Activated T-cell treated with anti-CD3 and anti-CD28 coated beads for 48 hours (primary cell): ENCODE data around the gene KIF16B.

ENCODE experiments used
- DNase-seq: peaks from one replicate; pipeline ENCODE4 v3.0.0-alpha.2; 2020; ENCODE audit warnings: low read depth

Gene KIF16B

GRCh38 chr20:16394784-16395183, 178.5 kb downstream of the KIF16B start:
- DNase-seq: no peak

GRCh38 chr20:16393836-16394235, 179.4 kb downstream of the KIF16B start:
- no peak for DNase-seq

DNA sequence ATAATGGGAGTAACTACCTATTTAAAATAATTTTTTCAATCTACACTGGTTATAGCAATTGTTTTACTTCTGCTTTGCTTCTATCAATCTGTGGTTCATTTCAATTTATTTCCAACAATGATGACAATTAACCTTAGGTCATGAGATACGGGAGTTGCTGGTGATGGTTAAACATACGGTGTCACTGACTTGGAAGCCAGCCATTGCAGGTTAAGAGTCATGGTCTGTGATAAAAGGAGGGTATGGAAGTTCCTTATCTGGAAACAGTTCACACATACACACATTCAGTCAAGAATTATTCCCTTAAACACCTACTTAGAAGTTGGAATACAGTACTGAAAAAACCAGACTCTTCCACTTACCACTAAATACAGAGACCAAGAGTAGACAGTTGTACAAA, 180.0 kb downstream of the KIF16B start:
- DNase-seq: no peak

DNA sequence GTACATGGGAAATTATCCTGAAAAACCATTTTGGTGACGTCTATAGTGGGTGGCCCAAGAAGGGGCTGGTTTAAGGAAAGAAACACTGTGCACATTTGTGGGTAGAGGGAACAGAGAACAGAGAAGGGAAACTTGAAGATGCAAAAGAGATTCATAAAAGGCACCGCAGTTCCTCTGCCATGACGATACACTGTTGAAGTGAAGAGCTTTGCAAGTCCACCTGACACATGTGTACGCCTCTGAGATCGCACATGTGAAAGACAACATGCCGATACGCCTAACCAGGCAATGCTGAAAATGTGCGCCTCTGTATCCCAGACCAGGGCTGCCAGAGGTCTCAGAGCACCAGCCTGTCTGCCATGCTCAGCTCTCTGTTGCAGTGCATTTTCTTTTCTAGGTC, 180.9 kb downstream of the KIF16B start:
- DNase-seq: no peak

DNA sequence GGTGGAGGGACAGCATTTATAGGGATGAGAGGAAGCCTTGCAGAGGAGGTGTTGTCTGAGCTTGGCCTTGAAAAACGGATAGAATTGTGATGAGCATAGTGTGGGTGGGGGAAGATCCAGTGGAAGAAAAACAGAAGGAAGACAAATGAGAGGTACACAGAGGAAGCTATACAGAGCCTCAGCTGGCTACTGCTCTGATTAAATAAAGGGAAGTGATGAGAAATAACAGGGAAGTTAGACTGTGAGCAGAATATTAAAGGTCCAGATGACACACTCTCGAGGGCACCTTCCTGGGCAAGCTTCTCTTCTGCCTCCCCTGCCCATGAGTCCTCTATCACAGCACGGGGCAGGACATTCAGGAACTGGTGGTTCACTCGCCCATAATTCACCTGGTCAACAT, 182.3 kb downstream of the KIF16B start:
- no peak for DNase-seq

GRCh38 chr20:16388731-16389130, 184.5 kb downstream of the KIF16B start:
- no peak for DNase-seq

DNA sequence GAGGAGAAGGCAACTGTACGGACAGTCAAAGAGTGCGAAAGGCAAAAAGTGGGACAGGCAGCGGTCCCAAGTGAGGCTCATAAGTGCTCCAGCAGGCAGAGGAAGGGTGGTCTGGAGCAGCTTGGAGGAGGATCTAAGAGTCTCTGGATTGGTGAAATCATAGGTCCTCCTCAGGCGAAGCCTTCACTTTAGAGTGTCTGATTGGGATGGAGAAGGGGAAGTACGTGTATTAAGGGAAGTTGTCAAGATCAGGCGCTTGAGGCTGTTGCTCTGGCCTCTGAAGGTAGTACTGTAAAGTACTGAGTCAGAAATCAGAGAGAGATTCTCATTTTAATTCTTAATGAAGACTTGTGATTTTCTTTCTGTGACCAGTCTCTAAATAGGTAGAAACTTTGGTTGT, 185.6 kb downstream of the KIF16B start:
- no peak for DNase-seq

DNA sequence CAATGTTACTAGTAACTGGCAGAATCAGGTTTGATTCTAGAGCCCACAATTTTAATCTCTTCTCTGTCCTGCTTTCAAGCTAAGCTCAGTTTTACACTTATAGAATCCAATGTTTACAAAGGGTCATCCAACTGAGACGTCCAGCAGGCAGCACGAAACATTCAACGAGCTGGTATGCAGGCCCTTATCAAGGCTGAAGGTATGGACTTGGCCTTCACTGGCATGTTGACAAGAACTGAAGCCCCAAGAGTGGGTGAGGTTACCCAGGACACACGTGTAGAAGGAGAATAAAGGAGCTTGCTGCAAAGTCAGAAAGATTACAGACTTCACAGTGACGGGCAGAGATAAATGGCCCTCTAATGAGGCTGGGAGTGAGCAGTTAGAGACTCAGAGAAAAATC, 187.4 kb downstream of the KIF16B start:
- no peak for DNase-seq

DNA sequence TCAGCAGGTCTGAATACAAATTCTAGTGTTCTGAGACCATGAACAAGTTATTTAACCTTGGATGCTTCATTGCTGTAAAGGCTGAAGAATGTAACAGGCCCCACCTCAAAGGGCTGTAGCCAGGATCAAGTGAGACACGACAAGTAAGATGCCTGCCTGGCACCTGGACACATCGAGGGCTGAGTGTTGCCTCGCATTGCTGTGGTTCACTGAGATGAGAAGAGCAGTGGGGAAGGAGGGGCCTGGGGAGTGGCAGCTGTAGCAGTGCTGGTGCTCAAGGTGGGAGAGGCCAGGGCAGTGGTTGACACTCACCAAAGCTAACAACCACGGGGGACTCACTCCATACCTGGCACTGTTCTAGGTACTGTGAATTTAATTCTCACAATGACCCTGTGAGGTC, 187.8 kb downstream of the KIF16B start:
- DNase-seq: no peak

DNA sequence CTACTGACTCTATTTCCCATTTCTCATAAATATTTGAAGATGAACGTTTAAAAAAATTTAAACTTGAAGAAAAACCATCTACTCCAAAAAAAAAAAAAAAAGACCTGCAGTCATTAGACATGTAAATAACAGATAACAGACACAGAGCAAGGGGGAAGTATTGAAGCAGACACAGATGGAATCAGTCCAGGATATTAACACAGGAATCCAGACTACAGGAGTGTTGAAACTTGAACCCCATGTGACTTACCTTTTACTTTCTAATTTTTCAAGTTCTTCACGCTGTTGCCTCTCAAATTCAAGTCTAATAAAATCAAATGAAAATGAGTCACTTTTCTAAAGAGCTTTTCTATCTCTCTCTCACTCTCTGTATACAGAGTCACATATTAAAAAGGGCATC, 191.8 kb downstream of the KIF16B start:
- no peak for DNase-seq

DNA sequence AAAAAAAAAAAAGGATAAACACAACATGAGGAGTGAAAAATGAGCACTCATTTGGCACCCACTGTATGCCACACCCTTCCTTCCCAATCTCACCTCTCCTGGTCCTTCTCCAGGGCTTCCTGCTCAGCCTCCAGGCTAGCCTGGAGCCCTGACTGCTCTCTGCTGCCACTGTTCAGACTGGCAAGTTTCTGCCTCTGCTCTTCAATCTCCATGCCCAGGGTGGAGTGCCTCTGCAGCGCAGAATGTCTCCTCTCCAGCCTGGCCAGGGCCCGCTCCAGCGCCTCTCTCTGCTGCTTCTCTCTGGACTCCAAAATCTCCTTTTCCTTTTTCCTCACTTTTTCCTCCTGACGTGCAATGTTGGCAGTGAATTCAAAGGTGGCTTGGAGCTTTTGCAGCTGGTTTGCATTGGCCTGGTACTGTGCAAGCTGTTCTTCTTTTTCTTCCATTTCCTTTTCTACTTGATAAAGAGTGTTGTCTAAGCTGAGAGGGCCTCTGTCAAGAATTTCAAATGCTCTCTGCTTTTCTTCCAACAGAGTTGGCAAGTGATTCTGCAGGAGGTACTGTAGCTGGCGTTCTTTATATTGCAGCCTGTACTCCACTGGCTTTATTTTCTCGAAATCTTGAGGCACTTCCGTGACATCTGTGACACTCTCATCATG, 194.4 kb downstream of the KIF16B start:
- no peak for DNase-seq

- DNase-seq: no peak
Observed at GRCh38 chr20:16378122-16378521, 195.1 kb downstream of the KIF16B start.

- DNase-seq: no peak
Observed at GRCh38 chr20:16369441-16369840, 203.8 kb downstream of the KIF16B start.

- no peak for DNase-seq
Observed at GRCh38 chr20:16368645-16369292, 204.5 kb downstream of the KIF16B start.

- no peak for DNase-seq
Observed at GRCh38 chr20:16367948-16368560, 205.2 kb downstream of the KIF16B start.

- no peak for DNase-seq
Observed at GRCh38 chr20:16366529-16366928, 206.7 kb downstream of the KIF16B start.

- no peak for DNase-seq
Observed at GRCh38 chr20:16364320-16364687, 208.9 kb downstream of the KIF16B start.

GRCh38 chr20:16363506-16364319, 209.5 kb downstream of the KIF16B start:
- DNase-seq: no peak

DNA sequence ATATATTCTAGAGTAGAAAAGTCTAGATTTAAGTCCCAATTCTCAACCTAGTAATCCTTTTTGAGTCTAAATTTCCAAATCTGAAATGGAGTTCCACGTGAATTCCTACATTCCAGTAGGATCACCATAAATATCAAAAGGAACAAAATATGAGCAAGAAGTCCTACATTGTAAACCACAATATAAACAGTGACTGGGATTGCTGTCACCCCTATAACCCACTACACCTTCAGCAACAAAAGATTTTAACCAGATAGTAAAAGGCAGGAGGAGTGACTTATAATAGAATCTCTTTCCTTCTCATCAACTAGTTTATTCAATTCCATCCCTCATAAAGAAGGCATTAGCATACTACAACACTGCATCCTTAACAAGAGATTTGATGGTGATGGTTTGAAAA, 210.6 kb downstream of the KIF16B start:
- no peak for DNase-seq

GRCh38 chr20:16360668-16361067, 212.6 kb downstream of the KIF16B start:
- no peak for DNase-seq

DNA sequence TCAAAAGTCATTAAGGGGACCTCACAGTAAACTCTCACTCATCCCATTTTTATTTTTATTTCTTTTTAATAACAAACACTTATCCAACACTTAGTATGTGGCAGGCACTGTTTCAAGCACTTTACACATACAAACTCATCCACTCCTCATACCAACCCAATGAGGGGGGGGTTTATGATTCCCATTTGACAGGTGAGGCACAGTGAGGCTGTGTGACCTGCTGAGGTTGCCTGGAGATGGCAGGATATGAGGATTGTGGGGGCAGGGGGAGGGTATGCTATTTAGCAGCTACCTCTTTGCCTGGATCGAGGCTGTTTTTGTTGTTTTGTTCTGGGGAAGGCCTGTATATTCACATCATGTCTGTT, 219.8 kb downstream of the KIF16B start:
- no peak for DNase-seq

GRCh38 chr20:16352751-16353416, 220.4 kb downstream of the KIF16B start:
- DNase-seq: no peak
